HG03460 (cell line): ENCODE measurements around the gene CARTPT.
A peak's percentile ranks its signal among the peaks of the same experiment; 100 is the strongest.

Experiments
- ATAC-seq: cut with Tn5 transposase; IDR thresholded peaks from one replicate; pipeline ENCODE4 v1.9.1; 2021; ENCODE audit not compliant: unreplicated experiment

Gene CARTPT

DNA sequence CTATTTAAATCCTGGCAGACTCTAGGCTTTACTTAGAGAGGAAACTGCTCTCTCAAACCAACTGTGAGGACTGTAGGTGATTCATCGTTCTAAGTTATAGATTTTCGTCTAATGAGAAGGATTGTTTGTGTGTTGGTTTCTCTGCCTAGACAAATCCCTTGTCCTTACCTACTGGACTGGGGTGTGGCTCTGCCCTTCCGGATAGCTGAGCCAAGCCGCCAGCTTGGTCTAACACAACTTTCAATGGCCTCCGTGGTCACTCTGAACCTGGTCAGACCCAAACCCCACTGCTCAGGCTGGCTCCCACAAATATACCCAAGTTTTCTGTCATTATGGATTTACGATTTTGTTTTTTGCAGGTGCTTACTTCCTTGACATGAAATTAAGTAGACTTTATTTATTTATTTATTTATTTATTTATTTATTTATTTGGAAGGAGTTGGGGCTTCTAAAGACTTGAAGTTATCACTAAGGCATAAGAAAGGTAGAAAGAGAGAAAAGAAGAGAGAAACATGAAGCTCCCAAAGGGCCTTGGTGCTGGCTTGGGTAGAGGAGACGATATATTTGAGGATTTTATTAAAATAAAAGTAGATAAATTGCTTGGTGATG is 19.0 kb downstream of the CARTPT start:
- ATAC-seq, result no peak

GRCh38 chr5:71738662-71739361 is 19.7 kb downstream of the CARTPT start:
- no peak for ATAC-seq

DNA sequence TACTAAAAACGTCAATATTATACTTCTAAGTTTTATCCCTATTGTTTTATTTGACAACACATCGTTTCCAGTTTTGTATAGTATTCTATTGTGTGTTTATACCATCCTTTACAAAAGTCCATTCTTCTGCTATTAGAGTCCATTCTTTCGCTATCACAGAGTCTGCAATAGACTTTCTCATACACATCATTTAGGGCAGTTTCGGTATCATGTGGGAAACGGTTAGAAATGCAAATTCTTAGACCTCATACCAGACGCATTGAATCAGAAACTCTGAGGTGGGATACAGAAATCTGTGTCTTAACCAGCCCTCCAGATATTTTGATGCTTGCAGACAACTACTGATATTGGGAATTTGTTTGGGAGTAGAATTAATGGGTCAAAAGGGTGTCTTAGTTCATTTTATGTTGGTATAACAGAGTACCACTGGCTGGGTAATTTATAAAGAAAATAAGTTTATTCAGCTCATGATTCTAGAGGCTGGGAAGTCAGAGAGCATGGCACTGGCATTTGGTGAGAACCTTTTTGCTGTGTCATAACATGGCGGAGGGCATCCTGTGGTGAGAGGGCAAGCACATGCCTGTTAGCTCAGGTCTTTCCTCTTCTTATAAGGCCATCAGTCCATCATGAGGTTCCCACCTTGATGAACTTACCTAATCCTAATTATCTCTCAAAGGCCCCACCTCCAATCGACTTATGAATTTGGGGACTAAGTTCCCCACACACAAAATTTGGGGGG is 21.1 kb downstream of the CARTPT start:
- ATAC-seq, result peak; percentile 86

DNA sequence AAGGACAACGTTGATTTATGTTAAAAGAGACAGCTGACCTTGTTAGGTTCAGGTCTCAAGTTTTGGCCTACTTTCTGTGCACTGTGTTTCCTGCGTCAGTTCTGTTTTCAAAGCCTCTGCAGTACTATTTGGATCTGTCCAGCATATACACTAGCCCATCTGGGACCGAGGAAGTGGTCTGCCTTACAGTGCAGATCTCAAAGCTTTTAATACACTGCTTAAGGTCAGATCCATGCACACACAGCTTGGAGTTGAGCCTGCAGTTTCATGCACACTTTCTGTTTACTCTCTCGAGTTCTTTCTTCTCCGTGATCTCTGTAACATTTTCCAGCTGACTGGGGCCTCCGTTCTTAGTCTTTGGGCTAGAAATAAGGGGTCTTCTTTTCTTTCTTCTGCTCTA is 24.1 kb downstream of the CARTPT start:
- no peak for ATAC-seq

- ATAC-seq, result no peak
Observed at GRCh38 chr5:71744009-71744790, 25.1 kb downstream of the CARTPT start.

- no peak for ATAC-seq
Observed at GRCh38 chr5:71747182-71747581, 28.1 kb downstream of the CARTPT start.

GRCh38 chr5:71748360-71748759 is 29.3 kb downstream of the CARTPT start:
- no peak for ATAC-seq

DNA sequence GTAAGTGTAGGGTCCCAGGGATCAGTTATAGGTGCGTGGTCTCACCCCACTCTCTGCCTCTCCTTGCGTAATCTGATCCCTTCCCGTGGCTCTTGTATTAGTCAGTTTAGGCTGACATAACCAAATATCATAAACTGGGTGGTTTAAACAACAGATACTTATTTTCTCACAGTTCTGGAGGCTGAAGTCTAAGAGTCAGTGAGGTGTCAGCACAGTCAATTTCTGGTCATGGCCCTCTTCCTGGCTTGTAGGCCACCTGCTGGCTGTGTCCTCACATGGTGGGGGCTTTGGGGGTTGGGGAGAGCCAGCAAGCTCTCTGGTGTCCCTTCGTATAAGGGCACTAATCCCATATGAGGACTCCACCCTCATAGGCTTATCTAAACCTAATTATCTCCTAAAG is 32.3 kb downstream of the CARTPT start:
- no peak for ATAC-seq

GRCh38 chr5:71752441-71753190 is 33.5 kb downstream of the CARTPT start:
- no peak for ATAC-seq

DNA sequence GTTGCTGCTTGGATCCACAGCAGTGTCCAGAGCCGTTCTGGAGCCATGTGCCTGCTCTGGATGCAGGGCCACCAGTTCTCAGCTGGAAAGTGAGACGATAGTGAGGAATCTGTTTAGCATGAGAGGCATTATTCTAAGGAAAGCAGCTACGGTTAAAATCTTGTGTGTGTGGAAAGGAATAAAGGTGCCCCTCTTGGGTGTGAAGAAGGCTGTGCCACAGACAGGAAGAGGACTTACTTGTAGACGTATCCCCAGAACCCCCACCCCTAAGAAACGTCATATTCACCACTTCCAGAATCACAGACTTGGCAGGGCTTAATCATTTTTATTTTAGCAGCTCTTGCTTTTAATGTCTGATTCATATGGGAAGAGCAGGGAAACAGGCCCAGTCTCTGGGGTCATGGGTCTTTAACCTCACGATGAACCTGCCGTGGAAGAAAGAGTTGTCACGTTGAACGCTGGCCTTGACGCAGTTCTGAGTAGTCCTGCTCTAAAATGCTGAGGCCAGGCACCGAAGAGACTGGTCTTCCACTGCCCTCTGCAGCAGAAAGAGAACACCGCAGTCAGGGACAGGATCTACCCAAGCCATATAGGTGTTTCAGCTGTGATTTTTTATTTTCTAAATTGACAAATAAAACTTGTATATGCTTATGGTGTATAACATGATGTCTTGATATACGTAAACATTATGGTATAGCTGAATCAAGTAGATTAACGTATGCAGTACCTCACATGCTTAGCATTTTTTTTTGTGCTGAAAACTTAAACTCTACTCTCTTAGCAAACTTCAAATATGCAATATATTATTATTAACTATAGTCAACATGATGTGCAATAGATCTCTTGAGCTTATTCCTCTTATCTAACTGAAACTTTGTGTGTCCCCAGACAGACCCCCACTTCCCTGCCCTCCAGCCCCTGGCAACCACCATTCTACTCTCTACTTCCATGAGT is 38.8 kb downstream of the CARTPT start:
- ATAC-seq, result peak; percentile 50

DNA sequence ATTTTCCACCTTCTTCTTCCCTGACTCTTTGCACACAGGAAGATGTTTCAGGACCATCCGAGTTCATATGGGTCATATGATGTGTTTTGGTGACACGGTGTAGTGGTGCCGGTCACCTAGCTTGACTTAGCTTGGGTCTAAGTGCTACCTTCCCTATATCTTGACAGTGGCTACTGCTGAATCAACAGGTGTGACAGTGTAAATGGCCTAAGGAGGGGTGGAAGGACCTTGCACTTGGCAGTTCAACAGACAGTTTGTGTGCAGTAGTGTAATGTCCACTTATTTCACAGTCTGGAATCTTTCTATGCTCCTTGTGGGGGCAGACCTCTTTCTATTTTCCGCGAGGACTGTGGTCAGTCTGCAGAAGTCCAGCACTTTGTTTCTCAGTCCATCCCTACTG is 43.8 kb downstream of the CARTPT start:
- ATAC-seq, result no peak

GRCh38 chr5:71767661-71768060 is 48.6 kb downstream of the CARTPT start:
- ATAC-seq, result no peak

DNA sequence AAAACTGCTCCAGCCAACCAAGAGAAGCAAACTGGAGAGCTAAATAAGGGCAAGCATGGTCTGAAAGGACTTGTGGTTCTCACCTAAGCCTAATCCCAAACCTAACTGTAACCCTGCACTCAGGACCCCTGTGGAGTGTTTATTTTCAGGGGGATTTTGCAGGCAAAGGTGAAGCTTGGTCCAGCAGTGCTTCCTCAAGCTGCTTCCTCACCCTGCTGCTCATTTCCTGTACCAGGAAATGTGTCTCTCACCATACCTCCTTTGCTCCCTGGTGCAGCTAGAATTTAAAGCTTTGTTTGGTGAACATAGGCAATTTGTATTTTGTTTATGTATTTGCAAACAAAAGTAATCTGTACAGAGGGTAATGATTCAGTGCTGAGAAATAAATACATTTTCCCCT is 50.2 kb downstream of the CARTPT start:
- ATAC-seq, result no peak

DNA sequence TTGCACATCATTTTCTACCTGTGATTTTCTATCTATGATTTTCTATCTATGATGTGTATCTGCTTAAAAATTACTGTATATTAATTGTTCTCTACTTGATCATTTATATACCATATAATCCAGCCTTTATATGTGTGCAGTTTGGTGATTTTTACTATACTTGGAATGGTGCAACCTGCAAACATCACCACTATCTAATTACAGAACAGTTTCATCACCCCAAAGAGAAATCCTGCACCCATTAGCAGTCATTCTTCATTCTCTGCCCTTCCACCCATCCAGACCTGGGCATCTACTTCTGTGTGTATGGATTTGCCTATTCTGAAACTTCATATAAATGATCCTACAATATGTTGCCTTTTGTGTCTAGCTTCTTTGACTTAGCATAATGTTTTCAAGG is 51.3 kb downstream of the CARTPT start:
- no peak for ATAC-seq
